Measurements from ENCODE around the gene ZBTB18.

Gene ZBTB18

DNA sequence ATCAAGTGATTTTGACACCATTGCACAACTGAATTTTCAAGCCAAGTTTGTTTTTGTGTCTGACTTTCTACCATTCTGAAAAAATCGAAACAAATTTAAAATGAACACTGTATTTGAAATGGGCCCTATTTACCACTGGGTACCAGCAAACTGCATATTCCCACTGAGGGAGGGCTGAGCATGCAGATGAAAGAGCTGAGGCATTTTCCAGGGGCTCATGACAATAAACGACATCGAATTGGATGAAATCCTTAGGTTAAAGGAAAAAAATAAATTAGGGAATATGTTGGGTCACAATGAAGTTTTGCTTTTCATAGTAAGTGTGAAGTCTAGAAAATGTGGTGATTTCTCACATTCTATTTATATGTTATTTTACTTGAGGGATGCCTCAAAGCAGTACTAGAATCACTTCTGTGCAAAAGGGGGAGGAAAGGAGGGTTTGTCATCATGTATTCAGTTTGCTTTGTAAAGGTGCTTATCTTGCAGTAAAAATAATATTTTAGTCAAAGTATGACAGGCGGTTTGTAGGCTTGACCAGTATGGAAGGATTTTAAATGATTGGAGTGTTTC is 11.2 kb downstream of the ZBTB18 start:
- no peak for DNase-seq (ENCODE audit: low read depth)

DNA sequence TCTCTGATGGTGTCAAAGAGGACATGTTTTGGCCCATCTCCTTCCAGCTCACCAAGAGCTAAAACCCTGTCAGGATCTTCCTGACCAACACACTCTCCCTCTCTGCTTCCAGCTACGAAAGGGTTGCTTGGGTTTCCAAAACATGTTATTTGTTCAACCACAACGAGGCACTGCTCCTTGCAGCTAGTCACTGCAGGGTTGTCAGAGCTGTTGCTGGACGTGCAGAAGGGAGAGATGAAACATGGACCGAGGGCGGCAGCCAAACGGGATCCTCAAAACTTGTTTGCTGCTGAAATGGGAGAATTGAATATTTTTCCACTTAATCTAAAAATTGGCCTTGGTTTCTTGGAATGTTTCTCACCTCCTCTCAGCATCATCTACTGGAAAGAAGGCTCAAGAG is 12.4 kb downstream of the ZBTB18 start:
- DNase-seq (ENCODE audit: low read depth): no peak

DNA sequence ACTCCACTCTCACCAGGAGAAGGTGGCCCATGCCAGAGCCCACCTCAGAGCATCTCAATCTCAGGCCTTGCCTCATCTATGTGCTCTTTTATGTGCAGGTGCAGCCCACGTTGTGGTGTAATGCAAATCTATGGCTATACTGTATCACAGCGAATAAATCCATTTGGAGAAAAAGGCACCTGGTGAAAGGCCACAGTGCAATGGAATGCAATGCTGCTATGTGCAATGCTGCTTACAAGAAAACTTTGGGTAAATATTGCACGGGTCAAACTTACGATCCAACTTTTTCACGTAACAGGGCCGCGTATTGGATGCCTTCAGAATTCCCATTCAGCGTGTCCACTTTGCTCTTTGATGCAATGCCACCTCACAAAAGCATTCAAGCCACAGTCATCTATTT is 13.5 kb downstream of the ZBTB18 start:
- no peak for DNase-seq (ENCODE audit: low read depth)

DNA sequence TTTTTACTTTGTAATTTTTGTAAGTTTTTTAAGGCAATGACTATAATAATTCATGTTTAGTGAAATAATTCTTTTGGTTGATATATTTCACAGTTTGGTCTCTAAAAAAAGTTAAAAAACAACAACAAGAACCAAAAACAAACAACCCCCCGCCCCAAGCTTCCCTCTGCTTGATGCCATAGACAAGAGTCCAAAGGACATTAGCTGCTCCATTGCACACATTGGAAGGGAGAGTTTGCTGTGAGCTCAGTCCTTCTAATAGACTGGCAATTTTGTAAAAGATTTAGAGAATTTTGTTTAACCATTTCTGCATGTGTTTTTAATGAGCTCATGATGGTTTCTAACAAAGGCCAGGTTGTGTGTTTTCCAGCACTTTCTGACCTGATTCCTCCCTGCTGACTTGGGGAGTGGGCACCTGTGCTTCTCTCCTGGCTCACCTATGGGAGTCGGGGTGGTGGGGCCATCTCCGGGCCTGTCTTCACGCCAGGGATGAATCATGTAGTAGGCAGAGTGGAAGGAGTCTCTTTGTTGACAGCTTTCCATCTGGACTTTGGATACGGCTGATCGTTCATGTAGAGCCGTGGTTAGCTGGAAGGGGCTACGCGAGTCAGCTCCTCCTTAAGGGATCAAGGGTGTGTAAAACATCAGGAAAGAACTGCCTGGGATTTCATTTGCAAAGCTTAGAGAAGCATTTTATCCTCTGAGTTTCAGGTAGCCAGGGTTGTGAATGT is 14.1 kb downstream of the ZBTB18 start:
- DNase-seq (ENCODE audit: low read depth): no peak

DNA sequence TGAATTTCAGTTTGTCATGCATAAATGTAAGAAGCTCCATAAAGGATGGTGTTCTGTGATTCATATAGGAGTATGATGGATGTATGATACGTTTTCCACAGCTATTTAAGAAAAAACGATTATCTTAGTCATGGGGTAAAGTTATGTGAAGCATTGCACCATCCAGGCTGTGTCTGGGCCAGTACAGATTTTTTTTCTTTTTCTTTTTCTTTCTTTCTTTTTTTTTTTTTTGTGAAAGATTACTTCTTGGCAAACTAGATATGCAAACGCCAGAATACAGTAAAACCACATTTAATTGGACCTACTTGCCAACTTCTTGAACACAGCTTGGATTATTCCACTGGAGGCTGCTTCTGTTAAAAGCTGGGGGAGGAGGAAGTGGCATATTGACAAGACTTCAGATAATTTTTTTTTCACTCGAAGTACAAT is 14.9 kb downstream of the ZBTB18 start:
- no peak for DNase-seq (ENCODE audit: low read depth)

DNA sequence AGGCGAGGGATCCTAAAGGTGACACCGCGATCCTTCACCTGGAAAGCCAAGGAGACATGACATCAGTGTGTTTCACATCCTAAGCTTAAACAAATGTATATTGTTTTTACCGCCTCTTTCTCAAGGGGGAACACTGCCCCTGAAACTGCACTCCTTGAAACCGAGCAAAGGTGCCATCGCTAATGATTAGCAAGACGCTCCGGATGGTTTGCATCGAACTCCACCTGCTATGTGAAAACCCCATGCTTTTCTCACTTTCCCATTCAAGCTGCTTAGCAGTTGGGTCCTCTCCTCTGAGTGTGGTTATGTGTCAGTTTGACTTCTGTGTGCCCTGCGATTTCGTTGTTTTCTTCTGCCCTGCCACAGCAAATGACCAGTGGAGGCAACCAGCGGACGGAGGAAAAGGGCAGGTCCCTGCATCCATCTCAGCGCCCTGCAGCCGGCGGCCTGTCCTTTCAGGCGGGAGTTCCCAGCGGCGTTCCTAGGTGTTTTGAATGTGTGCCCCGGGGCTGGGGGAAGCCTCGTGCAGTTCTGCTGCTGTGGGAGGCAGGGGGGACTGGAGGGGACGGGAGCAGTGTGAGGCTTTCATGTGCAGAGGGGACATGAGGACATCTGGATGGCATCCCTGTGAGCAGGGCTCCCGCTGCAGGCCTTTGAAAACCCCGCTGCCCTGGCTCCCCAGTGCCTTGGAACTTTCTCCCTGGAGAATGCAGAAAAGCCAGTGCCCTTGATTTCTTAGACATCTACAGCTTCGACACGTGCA is 16.1 kb downstream of the ZBTB18 start:
- no peak for DNase-seq (ENCODE audit: low read depth)

DNA sequence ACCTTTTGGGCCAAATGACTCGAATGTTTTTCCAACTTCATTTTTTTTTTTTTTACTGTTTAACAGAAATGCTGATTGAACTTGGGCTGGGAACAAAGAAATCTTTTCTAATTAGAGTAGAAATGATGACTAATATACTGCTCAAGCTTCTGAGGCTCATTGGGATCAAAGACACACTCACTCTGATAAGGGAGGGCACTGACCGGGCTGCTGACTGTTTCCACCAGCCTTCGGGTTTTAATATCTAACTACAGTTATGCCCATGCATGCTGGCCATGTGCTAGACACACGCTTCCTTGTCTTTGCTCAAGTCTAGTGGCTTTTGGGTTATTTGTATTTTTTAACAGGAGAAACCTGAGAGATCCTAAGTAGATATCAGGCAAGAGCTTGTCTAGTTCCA is 16.8 kb downstream of the ZBTB18 start:
- DNase-seq (ENCODE audit: low read depth): no peak

DNA sequence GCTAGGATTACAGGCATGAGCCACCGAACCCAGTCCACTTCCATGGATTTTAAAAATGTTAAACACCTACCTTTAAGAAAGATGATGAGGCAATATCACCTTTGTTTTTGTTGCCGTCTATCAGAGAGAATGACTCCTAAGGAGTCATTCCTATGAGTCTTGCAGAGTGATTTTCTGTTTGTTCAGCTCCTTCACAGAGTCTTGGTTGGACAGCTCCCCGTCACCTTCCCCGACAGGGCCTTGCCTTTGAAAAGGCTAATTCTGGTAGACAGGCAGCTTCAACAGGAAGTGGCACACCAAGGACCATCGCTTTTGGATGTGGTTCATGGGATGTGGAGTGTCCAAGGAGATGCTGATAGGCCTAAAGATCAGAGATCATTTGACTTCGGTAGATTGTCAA is 17.5 kb downstream of the ZBTB18 start:
- no peak for DNase-seq (ENCODE audit: low read depth)

DNA sequence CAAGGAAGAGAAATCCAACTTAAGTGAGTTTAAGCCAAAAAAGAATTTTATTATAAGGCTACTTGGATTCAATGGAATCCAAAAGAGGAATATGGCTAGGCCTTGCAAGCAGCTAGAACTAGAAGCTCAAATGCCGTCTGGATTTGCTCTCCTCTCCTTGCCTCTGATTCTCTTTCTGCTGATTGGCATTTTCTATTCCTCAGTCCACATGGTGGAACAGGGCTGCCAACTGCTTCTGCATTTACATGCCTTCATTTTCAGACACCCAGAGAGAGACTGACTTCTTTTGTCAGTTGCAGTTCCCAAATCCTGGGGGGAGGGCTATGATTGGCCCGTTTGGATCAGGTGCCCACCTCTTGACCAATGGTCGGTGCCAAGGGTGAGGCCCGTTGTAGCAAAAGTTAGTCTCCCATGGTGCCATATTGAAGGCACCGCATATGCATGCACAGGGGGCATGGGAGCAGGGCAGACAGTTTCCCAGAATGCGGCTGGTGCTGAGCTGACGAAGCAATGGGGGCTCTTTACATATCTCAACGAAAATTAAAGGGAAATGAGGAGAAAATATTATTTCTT is 18.3 kb downstream of the ZBTB18 start:
- DNase-seq (ENCODE audit: low read depth): no peak

DNA sequence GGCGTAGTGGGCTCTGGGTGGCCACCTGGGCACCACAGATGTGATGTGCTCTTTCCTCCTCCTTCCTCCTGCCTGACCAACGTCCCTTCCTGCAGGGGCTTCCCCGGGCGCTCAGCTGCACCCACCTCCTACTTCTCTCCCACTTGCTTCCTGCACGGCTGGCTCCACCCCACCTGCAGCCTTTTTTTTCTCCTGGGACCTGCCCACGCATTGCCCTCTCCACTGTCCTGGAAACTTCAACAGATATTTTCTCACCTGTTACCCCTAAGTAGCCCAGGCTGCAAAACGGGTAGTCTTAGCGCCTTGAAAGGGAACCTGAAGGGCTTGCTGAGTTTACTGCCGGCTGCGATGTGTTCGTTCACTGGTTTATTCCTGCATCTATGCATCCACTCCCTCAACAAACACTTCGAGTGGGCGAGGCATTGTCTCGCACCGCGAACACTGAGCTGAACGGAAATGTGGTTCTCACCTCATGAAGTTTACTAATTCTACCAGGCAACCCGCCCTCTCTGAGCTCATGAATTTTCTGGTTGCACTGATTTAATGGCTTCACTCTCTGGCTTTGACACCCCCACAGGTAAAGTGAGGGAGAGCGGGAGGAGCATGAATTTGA is 23.6 kb downstream of the ZBTB18 start:
- DNase-seq (ENCODE audit: low read depth): peak; percentile 42

DNA sequence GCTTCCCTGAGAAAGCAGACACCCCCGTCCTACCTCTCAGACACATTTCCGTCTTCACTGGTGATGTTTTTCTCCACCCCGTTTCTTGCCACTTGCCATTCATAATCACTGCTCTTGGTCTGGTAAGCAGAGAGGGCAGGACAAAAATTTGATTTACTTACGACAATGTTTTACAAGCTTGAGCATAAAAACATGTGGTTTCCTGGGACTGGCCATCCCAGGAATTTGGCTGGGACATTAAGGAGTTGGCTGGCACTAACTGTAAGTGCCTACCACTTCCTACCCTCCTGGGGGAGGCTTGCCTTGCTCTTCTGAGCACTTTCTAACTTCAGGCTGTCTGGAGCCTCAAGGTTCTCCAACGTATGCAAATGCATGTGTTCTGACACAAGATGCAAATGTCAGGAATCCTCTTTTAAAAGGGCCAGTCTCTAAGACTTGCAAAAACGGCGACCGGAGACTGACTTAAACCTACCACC is 24.2 kb downstream of the ZBTB18 start:
- no peak for DNase-seq (ENCODE audit: low read depth)

DNA sequence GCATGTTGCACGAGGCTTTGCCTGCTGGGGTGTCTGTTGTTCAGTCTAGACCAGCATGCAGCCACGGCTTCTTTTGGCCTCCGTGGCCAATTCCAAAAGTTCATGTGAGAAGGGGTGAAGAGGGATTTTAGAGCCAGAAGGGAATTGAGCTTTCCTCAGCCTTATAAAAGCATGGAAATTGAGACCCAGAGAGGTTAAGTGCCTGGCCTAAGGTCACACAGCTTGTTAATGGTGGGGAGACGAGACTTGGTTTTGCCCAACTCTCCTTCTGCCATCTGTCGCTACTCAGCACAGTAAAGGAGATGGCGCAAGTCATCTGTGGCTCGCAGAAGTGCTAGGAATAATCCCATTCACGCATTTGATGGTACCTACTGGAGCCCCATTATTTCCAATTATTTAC is 25.7 kb downstream of the ZBTB18 start:
- DNase-seq (ENCODE audit: low read depth): no peak

DNA sequence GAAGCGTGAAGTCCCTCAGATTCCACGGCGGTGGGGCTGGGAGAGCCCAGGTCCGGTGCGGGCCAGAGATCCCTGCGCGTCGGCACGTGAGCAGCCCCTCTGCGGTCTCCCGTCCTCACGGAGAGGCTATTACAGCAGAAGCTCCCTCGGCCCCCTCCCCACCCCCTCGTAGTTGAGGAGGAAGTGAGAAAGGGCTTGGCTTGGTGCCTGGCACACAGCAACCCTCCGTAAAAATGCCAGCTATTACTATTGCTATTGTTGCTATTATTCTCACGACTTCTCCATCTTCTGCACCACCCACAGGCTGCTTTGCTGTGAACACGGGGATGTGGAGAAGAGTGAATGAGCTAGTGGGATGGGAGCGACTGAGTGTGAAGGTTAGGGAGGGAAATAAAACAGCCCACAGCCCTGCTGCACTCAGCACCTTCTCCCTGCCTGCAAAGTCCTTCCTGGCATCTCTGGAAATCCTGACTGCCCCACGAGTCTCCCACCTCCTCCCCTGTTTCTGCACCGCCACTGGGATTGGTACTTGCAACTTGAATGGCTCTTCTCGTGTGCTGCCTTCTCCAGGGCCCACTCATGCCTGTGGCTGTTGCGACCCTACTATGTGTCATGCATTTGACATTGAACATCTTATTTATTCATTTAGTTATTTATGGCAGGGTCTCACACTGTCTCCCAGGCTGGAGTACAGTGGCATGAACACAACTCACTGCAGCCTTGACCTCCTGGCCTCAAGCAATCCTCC is 26.6 kb downstream of the ZBTB18 start:
- no peak for DNase-seq (ENCODE audit: low read depth)

DNA sequence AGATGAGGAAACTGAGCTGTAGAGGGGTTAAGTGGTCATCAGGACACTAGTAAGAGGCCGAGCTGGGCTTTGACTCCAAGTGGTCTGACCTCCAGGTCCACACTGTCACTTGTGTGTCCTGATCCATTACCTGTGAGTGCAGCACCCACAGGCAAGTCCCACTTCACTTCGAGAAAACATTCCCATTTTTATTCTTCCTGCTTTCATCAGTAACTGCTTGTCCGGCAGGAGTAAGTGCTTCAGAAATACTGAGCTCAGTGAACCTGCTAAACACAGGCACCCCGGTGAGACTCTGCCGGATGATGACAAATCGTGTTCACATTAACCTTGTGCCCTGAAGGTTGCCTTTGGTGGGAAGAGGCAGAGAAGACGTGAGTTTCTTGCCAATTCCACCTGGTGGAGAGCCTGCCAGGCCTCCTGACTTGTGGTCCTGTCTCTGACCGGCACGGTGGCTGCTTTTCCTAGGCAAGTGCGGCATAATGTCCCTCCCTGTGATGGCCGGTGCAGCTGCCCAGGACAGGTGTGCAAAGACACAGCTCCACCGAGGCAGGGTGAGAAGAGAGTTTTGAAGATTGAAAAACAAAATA is 29.4 kb downstream of the ZBTB18 start:
- no peak for DNase-seq (ENCODE audit: low read depth)

DNA sequence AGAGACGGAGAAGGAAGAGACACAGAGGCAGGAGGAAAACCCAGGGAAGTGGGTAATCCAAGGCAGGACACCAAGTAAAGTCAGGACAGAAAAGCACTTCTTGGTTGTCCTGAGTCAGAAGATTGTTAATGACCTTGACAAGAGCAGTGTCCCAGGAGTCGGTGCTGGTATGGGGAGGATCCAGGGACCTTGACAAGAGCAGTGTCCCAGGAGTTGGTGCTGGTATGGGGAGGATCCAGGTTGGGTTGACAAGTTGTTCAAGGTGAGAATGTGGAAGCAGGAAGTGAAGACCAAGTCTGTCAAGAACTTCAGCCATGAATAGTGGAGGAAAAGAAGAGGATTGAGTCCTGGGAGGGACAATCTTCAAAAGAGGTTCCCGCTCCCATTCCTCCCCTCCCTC is 31.9 kb downstream of the ZBTB18 start:
- DNase-seq (ENCODE audit: low read depth): no peak

DNA sequence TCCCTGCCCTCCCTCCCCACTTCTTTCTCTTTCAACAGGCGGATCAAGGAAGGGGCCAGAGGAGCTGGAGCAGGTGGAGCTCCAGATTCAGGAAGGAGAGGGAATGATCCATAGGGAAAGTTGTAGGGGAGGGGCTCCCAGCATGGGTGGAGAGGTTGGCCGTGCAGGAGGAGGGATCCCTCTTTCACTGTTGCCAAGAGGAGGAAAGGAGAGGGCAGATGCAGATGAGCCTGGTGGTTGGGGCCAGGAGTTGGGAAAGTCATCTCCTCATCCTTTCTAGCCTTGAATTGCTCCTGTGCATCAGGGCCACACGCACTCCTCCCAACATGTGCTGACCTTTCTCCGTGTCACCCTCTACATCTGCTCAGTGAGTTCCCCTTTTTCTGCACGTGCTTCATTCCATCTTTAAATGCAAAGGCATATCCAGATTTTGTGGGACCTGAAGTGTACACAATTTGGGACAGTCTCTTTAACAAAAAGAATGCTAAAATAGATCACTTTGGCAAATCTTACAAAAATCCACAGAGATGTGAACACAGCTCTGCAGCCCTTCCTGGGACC is 32.4 kb downstream of the ZBTB18 start:
- no peak for DNase-seq (ENCODE audit: low read depth)

DNA sequence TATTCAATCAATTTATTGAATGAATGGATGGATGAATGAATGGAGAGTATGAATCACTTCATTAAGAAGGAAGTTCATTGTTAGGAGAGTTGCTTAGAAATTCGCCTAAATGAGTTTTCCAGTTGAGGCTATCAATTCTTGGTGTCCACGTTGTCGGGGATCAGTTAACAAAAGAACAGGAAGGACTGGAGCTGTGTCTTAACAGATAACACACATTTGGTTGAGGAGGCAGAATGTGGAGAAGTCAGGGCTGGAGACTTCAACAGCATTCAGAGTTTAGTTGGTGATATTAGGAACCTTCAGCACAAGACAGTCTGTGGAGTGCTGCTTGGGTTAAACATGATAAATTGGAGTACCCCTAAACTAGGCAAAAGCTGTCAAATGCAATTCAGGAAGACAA is 33.7 kb downstream of the ZBTB18 start:
- DNase-seq (ENCODE audit: low read depth): no peak

DNA sequence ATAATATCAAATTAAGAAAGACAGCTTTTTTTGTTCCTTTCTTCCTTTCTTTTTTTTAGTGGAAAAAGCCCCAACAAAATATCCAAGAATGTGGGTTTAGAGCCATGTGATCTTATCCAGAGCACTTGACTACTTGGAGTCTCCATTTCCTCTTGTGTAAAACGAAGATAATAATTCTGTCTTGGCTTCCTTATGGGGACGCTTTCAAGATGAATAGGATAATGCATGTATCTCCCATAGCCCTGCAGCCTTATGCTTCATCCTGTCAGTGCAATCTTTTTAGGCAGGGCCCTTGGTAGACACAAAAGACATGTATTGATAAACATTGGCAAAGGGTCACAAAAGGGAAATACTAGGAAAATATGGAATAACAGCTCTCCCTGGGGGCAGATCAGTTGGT is 34.8 kb downstream of the ZBTB18 start:
- DNase-seq (ENCODE audit: low read depth): no peak

DNA sequence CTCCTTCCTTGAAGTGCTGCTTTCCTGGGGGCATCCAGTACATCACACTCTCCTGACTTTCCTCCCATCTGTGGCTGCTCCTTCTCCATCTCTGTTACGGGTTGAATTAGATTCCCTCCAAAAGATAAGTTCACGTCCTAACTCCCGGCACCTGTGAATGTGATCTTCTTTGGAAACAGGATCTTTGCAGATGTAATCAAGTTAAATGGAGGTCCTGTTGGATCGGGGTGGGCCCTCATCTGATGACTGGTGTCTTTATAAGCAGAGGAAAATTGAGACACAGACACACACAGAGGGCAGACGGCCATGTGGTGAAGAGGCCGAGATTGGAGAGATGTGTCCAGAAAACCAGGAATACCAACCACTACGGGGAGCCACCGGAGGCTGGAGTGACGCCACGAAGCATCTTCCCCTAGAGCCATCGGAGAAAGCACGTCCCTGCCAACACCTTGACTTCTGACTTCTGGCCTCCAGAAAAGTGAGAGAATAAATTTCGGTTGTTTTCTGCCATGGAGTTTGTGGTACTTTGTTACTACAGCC is 36.0 kb downstream of the ZBTB18 start:
- no peak for DNase-seq (ENCODE audit: low read depth)

DNA sequence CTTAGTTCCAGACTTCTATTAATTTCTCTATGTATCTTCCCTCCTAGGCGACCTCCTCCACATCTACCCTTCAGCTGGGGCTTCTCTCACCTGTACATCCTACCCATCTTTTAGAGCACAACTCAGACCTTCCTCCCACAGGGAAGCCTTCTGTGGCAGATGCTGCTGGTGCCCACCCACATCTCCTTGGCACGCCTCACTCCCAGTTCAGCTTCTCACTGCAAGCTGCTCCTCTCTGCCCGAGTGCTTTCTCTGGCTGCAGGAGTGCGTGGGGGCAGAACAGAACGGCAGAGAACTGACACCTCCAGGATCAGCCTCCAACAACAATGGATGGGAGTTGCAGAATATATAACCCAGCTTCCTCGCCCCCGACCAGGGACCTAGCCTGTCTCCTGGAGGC is 36.5 kb downstream of the ZBTB18 start:
- DNase-seq (ENCODE audit: low read depth): no peak

DNA sequence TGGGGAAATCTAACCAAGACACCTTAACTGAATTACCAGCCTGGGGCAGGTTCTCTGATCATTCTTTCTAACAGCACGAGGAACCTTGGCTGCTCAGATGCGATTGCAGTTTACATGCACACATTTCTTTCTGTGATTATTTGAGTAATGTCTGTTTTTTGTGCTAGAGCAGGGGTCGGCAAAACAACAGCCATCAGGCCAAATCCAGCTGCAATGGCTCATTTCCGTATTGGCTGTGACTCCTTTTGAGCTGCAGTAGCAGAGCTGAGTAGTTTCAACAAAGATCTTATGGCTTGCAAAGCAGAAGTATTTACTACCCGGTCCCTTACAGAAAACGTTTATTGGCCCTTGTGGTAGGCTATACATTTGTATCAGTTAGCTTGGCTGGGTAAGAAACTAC is 37.1 kb downstream of the ZBTB18 start:
- DNase-seq (ENCODE audit: low read depth): no peak
